ENCODE results near the gene LEUTX. TPM values are rescaled to one million over a fixed set of nuclear protein-coding genes. Genes with fewer than 3 reads are reported as not detected.

Gene LEUTX
- total and polyA plus RNA-seq, 9 donors: not detected

DNA sequence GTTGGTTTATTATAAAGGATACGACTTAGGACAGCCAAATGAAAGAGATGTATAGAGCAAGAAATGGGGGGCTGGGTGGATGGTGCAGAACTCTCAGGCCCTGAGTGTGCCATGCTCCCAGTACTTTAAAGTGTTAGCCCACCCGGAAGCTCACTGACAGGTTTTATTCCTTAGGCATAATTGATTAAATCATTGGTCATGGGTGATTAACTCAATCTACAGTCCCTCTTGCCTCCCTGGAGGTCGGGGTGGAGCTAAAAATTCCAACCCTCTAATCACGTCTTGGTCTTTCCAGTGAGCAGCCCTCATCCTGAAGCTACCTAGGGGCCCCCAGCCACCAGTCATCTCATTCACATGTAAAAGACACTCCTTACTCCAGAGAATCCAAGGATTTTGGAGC lies 9.9 kb upstream of the LEUTX start:
- H3K27ac ChIP-seq: no peak overlapping the region
- intact Hi-C loops (cut with DNase I): no loop called here
- TF ChIP-seq POLR2A (IDR thresholded peaks at IDR 0.05) (no peak), EP300 (IDR thresholded peaks at IDR 0.05) (no peak)
- WGBS, 3 donors: 38 to 48% (median 44%) methylated on average over 4 of the region's 4 CpGs
- H3K4me3 ChIP-seq: no peak overlapping the region
- no peaks in the 10 kb centered on the region for H3K36me3 ChIP-seq
- no peaks in the 10 kb centered on the region for H3K9me3 ChIP-seq
- no peaks in the 10 kb centered on the region for H3K27me3 ChIP-seq
- no peaks in the 10 kb centered on the region for H3K4me1 ChIP-seq (ENCODE audit: insufficient read depth)
- DNase-seq: no peak

GRCh38 chr19:39780894-39781293 lies 2.2 kb downstream of the LEUTX start:
- H3K36me3 ChIP-seq: no peaks in the 10 kb centered on the region
- no peak for TF ChIP-seq CTCF (IDR thresholded peaks at IDR 0.05)
- no peak for TF ChIP-seq POLR2A (IDR thresholded peaks at IDR 0.05)
- TF ChIP-seq EP300 (IDR thresholded peaks at IDR 0.05): no peak
- peaks cover 0 to 3% of the 10 kb centered on the region in 2 donors for H3K9me3 ChIP-seq
- intact Hi-C loops (cut with DNase I): no loop called here
- H3K4me3 ChIP-seq: no peak overlapping the region
- no peaks in the 10 kb centered on the region for H3K4me1 ChIP-seq (ENCODE audit: insufficient read depth)
- 86 to 89% (median 88%) methylated on average over 3 of the region's 3 CpGs for WGBS, 3 donors
- no peaks in the 10 kb centered on the region for H3K27me3 ChIP-seq
- H3K27ac ChIP-seq: no peak overlapping the region
- no peak for DNase-seq

GRCh38 chr19:39788244-39788643 lies 9.6 kb downstream of the LEUTX start:
- peaks cover 0 to 17% of the 10 kb centered on the region in 2 donors for H3K9me3 ChIP-seq
- no peaks in the 10 kb centered on the region for H3K27me3 ChIP-seq
- no peaks in the 10 kb centered on the region for H3K36me3 ChIP-seq
- intact Hi-C loops (cut with DNase I): no loop called here
- no peak overlapping the region for H3K4me3 ChIP-seq
- DNase-seq: no peak
- no peaks in the 10 kb centered on the region for H3K4me1 ChIP-seq (ENCODE audit: insufficient read depth)
- H3K27ac ChIP-seq: no peak overlapping the region
- TF ChIP-seq CTCF (IDR thresholded peaks at IDR 0.05) (no peak), POLR2A (IDR thresholded peaks at IDR 0.05) (no peak), EP300 (IDR thresholded peaks at IDR 0.05) (no peak)

DNA sequence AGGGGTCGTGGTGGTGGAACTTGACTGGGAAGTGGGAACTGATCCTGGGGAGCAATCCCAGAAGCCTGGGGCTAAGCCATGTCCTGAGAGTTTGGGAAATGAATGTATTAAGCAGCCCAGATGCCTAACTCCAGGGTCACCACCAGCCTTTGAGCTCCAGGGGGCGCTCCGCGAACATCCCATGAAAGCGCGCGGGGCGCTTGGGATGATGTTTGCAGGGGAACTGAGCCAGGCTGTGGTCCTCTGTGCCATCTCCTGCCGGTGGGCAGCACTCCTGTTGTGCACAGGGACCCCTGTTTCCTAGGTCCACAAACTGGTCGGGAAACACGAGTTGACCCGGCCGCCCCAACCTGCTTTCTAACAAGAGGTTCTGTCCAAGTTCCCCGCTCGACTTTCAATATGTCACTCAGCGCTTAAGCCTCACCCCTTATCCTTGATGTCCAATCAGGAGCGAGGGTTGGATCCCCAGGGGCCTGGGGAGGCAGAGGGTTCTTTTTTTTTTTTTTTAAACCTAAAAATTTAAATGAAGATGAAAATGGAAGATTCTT lies 14.4 kb downstream of the LEUTX start:
- WGBS, 3 donors: 0 to 1% (median 0%) methylated on average over 17 of the region's 17 CpGs
- DNase-seq: peak; percentile 45 to 81 (median 66)
- TF ChIP-seq EP300 (IDR thresholded peaks at IDR 0.05): no peak
- no peak for TF ChIP-seq POLR2A (IDR thresholded peaks at IDR 0.05)
- peak; percentile 41 to 70 (median 50) for TF ChIP-seq CTCF (IDR thresholded peaks at IDR 0.05)
- Histone ChIP-seq H3K4me1 (ENCODE audit: insufficient read depth) (no peaks in the 10 kb centered on the region), H3K9me3 (no peaks in the 10 kb centered on the region), H3K27me3 (no peaks in the 10 kb centered on the region), H3K36me3 (no peaks in the 10 kb centered on the region), H3K27ac (no peak overlapping the region), H3K4me3 (peak overlapping the region; percentile 33)
- intact Hi-C loops (cut with DNase I): loop anchor here in 1 of 4 donors (10.0 kb wide), 1 partner anchor 172 kb away; no protein-coding TSS in a partner anchor

DNA sequence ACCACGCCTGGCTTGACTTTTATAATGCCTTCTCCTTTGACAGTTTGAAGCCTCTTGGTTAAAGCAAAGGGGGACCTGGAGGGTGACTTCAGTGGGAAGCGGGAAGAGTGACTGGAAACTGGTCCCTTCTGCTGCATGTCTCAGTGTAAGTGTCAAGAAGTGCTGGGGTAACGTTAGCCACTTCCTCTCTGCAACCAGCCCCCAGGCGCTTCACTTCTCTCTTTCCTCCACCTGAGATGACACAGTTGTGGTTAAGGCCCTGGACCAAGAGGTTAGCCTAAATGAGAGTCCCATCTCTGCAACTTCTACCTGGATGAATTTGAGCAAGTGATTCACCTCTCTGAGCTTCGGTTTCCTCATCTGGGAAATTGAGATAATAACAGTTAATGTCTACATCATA lies 16.3 kb downstream of the LEUTX start:
- Histone ChIP-seq H3K27ac (no peak overlapping the region), H3K27me3 (no peaks in the 10 kb centered on the region), H3K4me1 (ENCODE audit: insufficient read depth) (no peaks in the 10 kb centered on the region), H3K36me3 (no peaks in the 10 kb centered on the region), H3K9me3 (no peaks in the 10 kb centered on the region), H3K4me3 (no peak overlapping the region)
- TF ChIP-seq CTCF (IDR thresholded peaks at IDR 0.05): no peak
- no peak for TF ChIP-seq EP300 (IDR thresholded peaks at IDR 0.05)
- no peak for TF ChIP-seq POLR2A (IDR thresholded peaks at IDR 0.05)
- 62 to 67% (median 67%) methylated on average over 5 of the region's 5 CpGs for WGBS, 3 donors
- no peak for DNase-seq
- intact Hi-C loops (cut with DNase I): loop anchor here in 1 of 4 donors (10.0 kb wide), 1 partner anchor 170 kb away; no protein-coding TSS in a partner anchor

Data from ovary (tissue), 9 donors.